HTR-8/SVneo (cell line): ENCODE data around the gene TMEM208.

Experiments used
- DNase-seq: peaks from one replicate; pipeline ENCODE4 v3.0.0; 2011; ENCODE audit warnings: low spot score, mixed read lengths; ENCODE audit not compliant: insufficient read length
- FAIRE-seq: peaks from 2 replicates; lab custom pipeline; 2011; peaks lifted over from hg19 to GRCh38; lab: Jason Lieb, UNC

The TMEM208 gene

DNA sequence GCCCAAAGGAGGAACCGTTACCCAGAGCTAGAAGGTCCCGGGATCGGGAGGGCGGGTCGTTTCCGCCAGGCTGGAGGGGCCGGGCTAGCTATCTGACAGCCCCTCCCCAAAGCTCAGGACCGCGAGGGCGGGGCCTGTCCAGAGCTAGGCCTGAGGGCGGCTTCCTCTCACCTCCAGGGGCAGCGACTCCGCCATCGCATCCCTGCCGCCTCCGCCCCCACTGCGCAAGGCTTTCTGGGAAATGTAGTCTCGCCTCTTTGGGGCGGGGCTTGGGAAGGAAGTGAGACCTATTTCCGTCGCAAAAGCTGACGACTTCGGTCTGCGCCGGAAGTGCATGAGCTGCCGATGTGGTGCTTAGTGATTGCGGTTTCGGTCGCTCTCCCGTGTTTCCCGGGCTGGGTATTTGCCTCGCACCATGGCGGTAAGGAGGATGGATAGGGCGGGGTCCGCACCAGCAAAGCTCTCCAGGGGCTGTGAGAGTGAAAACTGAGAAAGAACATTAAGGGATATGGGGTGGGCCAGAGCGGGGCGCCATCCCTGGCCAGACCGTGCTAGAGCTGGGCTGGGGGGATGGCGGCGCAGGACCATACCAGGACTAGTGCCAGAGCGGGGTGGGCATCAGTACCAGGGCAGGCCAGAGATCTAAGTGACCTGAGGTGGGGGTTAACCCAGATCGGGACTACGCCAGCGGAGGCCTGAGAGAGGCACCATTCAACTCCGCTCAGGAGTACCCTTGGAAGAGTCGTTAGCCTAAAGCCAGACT, at the start of gene TMEM208:
Gene TMEM208, plus strand, starts transcription at position 327 of the 763 bp plus-strand sequence. Its CDS starts 89 bp downstream, at position 416.
- DNase-seq, result peak; percentile 98
- peak; percentile 99 for FAIRE-seq

DNA sequence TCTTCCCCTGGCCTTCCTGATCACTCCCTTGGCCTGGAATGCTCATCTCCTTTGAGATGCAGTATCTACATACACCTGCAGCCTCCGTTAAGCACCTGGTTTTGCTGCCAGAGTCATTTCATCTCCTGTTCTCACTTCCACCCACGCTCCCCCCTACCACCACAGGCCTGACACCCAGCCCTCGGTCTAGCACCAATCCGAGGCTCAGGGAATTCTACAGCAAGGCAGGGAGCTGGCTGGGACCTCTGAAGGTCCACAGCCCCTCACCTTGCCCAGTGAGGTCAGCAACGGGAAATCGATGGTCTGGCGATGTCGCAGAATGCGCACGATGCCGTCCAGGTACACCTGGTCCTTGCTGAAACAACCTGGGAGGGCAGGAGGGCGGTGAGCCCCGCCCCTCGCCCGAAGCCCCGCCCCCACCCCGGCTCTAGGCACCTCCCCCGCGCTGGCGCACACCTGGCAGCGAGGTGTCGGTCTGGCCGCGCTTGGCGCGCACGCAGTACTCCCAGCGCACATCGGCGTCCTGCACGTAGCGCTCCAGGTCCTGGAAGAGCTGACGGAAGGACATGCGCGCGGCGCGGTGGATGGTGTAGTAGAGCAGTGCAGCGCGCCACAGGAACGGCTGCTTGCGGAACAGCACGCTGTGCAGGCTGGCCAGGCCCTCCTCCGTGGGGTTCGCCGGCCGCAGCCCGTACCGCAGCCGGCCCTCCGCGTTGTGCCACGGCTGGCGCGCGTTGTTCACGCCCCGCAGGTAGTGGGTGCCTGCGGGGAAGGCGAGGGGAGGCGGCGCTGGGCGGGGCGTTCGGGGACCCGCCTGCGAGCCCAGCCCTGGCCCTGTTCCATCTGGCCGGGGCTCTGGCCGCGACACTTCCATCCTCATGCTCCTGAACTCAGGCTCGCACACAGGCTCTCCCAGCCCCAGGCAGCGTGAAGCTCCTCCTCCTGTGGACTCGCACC, 48.9 kb upstream of the TMEM208 start:
- FAIRE-seq, result peak; percentile 67
- DNase-seq, result no peak

DNA sequence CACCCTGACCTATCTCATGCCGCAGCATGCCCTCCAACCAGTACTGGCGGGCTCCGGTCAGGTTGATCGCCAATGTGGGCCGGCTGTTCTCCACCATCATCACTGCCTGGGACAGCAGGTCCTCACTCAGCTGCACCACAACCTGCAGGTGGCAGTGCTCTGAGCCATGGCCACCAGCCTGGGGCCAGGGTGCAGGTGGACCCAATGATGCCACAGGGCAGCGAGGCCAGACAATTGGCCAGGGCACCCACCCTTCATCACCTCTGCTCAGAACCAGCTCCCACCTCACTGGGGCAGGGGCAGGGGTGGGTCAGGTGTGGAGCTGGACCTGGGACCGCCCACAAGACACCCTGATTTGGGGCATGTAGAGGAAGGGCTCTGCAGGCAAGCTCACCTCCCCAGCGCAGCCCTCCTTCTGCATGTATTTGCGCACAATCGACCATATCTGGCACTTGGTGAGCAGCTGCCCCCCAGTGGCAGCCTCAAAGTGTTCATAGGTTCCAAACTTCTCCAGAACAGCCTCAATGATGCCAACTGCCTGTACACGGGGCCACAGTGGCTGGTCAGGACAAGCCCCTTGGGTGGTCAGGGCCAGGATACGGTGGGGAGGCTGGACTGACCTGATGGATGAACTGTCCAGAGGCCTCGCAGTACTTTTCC, 47.4 kb upstream of the TMEM208 start:
- no peak for FAIRE-seq
- DNase-seq, result no peak

DNA sequence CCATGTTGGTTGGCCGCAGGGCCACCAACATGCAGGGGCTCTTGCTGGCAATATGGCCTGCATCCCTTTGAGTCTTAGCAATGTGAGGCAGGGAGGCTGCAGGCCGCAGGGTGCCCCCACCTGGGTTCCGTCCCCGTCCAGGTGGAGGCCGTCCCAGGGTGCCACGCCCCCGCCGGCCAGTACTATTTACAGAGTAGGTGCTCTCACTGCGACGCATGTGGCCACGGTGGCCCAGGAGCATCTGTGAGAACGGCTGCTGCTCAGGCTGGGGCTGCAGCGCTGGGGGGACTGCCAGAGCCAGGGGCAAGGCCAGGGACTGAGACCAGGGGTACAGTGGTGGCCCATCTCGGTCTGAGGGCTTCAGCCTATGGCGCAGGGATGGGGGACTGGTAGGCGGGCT, 46.8 kb upstream of the TMEM208 start:
- DNase-seq, result no peak
- FAIRE-seq, result peak; percentile 28

DNA sequence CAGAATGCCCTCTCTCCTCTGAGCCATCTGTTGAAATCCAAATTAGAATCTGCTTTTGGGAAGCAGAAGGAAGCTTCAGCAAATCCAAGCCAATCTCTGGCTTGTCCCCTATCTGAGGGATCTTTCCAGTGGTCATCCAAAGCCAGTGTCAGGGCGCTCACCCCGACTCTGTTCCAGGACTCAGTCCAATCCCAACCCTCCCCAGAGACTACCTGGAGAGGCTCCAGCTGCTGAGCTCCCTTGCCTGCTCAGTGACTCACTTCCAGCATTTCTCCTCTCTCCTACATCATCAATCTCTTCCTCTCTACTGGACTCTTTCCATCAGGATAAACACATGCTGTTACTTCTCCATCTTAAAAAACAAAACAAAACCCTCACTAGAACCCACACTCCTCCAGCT, 45.6 kb upstream of the TMEM208 start:
- FAIRE-seq (no peak), DNase-seq (no peak)

DNA sequence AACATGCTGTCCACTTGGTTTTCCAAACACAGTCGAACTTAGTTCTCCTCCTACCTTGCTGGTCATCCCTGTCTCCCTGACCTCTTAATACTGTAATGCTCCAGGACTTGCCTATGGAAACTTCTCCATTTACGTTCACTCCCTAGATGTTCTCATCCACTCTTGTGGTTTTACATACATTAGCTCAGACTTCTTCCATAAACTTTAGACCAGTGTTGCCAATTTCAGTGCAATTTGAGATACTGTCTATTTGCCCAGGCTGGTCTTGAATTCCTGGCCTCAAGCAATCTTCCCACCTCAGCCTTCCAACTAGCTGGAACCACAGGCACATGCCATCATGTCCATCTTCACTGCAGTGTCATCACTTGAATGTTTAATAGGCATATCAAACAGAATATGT, 44.6 kb upstream of the TMEM208 start:
- peak; percentile 26 for FAIRE-seq
- DNase-seq, result no peak

DNA sequence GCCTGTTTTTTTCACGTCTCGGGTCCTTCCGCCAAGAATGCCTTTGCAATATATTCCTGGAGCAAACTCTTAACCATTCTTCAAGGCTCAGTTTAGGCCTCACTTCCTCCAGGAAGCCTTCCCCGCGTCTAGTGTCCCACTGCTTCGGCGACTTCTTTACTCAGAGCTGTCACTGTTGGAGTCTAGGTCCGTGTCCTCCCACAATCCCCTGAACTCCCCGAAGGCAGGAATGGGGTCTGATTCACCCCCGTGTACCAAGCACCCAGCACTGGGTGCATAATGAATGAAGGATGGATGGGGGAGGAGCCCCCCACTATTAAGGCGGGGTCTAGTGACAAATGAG, 43.7 kb upstream of the TMEM208 start:
- no peak for FAIRE-seq
- DNase-seq, result no peak

DNA sequence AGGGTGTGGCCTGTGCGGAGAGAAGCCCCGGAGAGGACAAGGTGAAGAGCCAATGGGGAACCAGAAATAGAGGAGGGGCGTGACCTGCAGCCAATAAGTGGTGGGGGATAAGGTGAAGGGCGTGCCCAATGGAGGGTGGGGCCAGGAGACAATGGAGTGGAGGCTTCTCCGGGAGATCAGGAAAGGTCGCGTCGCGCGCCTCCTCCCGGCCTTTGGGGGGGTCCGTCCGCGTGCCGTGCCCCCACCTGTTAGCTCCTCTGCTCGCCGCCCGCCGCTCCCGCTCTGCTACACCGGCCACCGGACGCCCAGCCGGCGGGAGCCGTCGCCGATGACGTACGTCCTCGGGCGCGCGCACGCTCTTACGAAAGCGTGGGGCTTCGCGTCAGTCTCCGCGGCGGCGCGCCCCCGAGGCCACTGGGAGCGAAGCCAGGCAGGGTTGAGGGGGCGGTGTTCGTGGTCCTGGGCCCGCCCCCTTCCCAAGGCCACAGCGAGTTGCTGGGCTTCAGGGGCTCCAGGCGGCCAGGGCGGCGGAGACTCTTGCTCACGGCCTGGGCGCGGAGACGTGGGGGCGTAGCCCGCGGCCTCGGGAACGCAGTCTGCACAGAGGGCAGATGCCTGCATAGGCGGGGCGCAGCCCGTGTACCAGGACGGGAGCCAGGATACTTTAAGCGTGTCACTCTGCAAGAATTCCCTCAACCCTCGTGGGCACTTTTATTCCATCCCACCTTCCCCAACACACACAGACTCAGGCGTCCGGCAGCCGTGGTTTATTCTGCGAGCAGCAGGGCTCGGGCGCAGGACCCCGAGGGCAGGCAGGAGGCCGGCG, 43.1 kb upstream of the TMEM208 start, which contains the start of gene MATCAP1:
Gene MATCAP1, minus strand, starts transcription at position 337 of the 826 bp plus-strand sequence. CDS start 3,353 bp downstream, outside the sequence.
- FAIRE-seq, result peak; percentile 99

DNA sequence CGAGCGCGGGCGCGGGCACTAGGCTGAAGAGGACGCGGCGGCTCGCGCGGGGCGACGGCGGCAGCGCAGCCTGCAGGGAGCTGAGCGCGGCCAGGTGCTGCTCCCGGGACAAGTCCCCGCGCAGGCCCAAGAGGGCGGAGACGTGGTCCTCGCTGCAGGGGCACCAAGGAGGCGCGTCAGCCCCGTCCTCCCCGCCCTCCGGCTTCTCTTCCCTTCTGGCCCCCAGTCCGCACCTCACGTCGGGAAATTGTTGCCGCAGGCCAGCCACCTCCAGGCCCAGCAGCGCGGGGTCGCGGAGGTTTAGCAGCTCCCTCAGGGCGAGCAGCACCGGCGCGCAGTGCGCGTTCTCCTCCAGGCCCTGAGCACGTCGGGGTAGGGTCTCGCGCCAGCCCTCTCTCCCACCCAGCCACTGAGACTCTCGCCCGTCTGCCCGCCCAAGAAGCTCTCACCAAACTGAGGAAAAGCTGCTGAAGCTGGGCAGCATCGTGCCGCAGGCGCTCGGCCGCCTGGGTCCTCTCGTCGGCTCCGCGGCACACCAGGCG, 42.4 kb upstream of the TMEM208 start:
- FAIRE-seq, result no peak
- no peak for DNase-seq

More for the DNA sequence above, 43.1 kb upstream of the TMEM208 start, which contains the start of gene MATCAP1:
- peak; percentile 99 for DNase-seq

DNA sequence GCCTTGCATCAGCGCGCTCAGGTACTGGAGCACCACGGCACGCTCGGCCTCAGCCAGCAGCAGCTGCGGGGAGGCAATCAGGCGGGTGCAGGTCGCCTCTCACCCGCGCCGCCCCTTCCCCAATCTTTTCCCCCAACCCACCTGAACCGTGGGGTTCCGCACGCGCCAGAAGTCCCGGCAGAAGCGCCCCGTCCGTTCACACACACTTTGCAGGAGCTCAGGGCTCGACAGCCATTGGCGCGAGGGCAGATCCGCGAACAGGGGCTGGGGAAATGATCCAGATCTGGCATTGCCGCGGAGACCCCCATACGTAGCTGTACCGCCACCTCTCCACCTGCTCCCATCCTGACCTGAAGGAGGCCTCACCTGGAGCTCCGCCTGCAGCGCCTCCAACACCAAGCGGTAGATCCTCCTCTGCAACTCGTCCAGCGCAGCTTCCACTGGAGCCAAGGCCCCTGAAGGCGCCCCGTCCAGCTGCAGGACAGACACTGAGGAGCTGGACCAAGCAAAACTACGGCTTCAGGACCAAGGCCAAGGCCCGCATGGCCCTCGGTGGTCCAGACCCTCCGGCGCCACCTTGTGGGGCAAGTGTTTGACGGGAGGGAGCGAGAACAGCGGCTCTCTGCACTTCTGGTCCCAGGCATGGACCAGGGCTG, 41.8 kb upstream of the TMEM208 start:
- FAIRE-seq, result peak; percentile 98
- peak; percentile 79 for DNase-seq

DNA sequence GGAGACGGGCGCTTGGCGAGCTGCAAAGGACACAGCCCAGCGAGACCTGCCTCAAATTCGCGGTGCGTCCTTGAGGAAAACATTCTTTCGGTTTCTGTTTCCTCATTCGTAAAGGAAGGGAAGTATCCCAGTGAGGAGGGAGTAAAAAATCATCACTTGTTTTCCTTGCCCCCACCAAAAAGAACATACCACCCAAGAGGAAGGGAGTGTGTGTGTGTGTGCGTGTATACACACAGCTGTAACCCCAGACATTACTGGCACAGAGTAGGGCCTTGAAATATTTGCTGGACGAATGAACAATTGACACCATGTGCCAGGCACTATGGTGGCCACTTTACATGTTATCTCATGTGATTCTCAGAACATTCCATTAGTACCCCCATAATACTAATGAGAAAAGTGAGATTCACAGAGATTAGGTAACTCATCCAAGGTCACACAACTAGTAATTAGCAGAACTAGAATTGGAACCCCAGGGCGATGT, 41.2 kb upstream of the TMEM208 start:
- DNase-seq (no peak), FAIRE-seq (no peak)

DNA sequence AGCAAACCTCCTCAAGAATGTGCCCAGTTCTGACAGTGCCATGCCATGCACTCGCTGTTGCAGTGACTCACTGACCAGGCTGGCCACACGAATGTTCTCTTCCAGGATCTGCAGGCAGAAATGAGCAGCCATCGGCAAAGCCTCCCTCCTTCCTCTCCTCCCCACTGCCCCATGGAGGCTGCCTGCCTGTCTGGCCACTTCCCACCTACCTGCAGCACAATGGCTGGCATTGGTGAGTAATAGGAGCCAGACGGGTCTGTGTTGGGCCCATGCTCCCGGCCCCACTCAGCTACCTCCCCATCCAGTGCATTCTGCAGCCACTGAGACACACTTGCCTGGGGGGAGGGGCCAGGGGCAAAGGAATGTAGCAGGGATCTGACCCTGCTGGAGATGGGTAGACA, 40.4 kb upstream of the TMEM208 start:
- no peak for DNase-seq
- FAIRE-seq, result peak; percentile 84

DNA sequence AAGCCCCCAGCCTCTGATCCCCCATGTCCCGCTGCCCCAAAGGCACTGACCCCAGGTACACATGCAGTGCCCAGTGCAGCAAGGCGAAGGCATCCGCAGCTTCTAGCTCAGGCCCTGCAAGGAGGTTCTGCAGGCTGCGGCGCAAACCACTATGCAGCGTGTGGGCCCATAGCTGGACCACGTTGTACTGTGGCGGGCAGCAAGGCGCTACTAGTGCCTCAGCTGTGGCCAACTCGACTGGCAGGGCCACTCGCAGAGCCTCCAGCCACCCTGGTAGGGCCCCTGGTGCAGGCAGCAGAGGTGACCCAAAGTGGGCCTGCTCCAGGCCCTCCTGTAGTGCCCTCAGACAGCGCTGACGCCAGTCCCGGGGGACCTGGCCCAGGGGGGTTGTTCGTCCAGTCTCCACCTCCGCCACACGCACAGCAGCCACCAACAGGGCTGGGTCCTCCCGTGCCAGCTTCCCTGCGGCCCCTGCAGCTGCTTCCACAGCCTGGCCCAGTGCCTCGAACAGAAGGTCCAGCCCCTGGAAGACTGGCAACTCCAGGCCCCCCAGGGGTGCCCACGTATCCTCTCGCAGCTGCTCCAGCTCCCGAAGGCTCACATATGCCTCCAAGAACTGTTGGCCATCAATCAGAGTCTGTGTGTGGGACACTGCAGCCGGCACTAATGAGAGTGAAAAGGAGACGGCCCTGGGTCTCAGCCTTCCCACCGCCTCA, 39.6 kb upstream of the TMEM208 start:
- DNase-seq (no peak), FAIRE-seq (no peak)

DNA sequence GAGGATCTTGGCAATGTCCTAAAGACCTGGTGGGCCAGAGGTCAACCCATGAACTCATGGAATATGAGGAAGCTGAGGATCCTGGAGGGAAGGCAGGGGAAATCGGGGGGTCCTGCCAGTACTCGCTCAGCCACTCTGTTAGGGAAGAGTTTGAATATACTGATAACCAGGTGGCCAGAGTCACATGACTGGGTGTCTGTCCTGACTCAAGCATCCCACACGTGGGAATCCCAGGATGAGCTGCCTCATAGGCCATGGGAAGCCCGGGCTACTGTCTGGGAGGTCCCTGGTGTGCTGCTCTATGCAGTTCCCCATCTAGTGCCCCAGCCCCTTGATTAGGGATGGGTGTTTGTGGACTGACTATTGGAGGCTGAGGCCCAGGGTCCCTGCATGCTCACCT, 38.6 kb upstream of the TMEM208 start:
- FAIRE-seq (no peak), DNase-seq (no peak)

DNA sequence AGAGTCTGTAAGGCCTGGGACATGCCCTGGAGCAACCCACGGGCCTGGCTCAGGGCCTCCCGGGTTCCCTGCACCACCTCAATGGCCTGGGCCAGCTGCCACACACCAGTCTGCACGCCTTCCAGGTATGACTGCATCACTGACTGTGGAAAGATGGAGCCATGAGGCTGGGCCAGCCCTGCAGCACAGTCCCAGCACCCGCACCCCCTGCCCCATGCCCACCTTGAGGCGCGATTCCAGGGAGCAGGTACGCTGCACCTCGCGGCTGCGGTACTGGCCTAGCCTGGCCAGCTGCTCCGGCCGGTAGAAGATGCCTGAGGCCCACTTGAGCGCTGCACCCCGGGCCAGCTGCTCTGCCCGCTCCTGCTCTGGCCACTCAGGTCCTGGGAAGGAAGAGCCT, 38.1 kb upstream of the TMEM208 start:
- FAIRE-seq (no peak), DNase-seq (no peak)

DNA sequence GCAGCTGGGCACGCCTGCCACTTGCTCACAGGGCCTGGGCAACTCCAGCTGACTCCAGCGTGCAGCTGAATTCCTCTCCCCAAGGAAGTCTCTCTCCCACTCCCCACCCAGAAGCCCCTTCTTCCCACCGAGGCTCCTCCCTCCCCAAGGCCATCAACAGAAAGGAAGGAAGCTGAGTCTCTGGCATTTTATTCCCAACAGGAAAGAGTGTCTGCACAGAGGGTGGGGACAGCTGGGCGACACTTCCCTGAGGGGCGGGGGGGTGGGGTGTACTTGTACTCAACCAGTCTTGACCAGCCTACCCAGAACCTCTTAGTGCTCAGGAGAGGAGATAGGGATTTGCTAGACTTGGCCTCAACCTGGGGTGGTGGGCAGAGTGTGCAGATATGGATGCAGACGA, 36.9 kb upstream of the TMEM208 start, which contains the start of gene EXOC3L1:
Gene EXOC3L1, minus strand, starts transcription at position 96 of the 400 bp plus-strand sequence. CDS start 460 bp downstream, outside the sequence.
- FAIRE-seq, result no peak
- DNase-seq, result no peak

DNA sequence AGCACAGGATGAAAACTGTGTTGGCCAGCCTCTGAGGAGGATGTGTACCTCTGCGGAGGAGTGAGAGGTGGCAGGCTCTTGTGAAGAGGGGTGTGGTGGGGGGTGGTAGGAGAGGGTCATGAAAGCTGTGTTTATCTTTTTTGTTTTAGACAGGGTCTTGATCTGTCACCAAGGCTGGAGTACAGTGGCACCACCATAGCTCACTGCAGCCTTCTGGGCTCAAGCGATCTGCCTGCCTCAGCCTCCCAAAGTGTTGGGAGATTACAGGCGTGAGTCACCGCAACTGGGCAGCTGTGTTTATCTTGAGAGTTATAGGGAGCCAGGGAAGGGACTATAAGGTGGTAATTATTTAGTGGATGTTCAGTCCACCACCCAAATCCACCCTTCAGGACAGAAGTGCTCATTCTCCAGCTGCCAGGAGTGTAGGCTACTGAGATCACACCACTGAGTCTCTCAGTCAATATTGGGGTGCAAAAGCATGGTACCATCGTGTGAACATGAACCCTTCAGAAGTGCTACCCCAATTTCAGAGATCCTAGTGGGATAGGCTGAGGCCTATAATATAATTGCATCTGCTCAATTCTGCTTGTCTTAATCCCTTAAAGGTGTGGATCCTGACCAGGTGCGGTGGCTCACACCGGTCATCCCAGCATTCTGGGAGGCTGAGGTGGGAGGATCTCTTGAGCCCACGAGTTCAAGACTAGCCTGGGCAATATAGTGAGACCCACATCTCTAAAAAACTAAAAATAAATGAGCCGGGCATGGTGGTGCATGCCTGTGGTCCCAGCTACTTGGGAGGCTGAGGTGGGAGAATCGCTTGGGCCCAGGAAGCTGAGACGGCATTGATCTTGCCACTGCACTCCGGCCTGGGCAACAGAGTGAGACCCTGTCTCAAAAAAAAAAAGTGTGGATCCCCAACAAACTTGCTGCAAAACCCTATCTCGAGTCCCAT, 36.2 kb upstream of the TMEM208 start:
- DNase-seq, result no peak
- FAIRE-seq, result no peak
